HepG2 (cell line): ENCODE data around the gene CYYR1.
"Not testable (repeated sequence)": the region's sequence is repeated elsewhere in the genome, so short reads cannot be mapped to it uniquely, and the experiment has no call there.

Experiments used
- FOSL2 ChIP-seq: sonication (generic); formaldehyde crosslinking; IDR thresholded peaks from 2 replicates; pipeline ENCODE4 v1.4.0; 2020; ENCODE audit warnings: missing genetic modification reagents
- GABPA ChIP-seq, 2 experiments: IDR thresholded peaks; 2 replicates each; pipeline ENCODE4 v1.6.1; 2011 to 2016; ENCODE audit warnings: low read depth in 2 of 2, low read length in 1 of 2, missing biosample characterization in 1 of 2, missing genetic modification characterization in 1 of 2
- HIC2 ChIP-seq: sonication (generic); formaldehyde crosslinking; IDR thresholded peaks from 2 replicates; pipeline ENCODE4 v1.9.0; 2022; ENCODE audit warnings: low read depth, missing genetic modification reagents
- PBX2 ChIP-seq: IDR thresholded peaks from 2 replicates; pipeline ENCODE4 v1.6.1; 2016; ENCODE audit warnings: control low read depth
- POLR2G ChIP-seq: fragments of 200-400 bp; formaldehyde crosslinking; IDR thresholded peaks from 2 replicates; pipeline ENCODE4 v1.6.1; 2018; ENCODE audit warnings: mild to moderate bottlenecking, low read depth, low read length, moderate library complexity
- TAF1 ChIP-seq: sonication (generic); formaldehyde crosslinking; IDR thresholded peaks from 2 replicates; pipeline ENCODE4 v1.4.0; 2020; ENCODE audit warnings: missing genetic modification reagents
- ZNF331 ChIP-seq: sonication (generic); formaldehyde crosslinking; IDR thresholded peaks from 2 replicates; pipeline ENCODE4 v1.4.0; 2020; ENCODE audit warnings: missing genetic modification reagents
- ZNF567 ChIP-seq: sonication (generic); formaldehyde crosslinking; IDR thresholded peaks from 2 replicates; pipeline ENCODE4 v1.8.1; 2023; ENCODE audit warnings: mild to moderate bottlenecking, missing genetic modification reagents, borderline replicate concordance
- ZSCAN22 ChIP-seq: sonication (generic); formaldehyde crosslinking; IDR thresholded peaks from 2 replicates; pipeline ENCODE4 v1.4.0; 2020; ENCODE audit warnings: mild to moderate bottlenecking, missing genetic modification reagents

GRCh38 chr21:26458854-26459253 lies 114.2 kb downstream of the CYYR1 start:
- not testable (repeated sequence) for TF ChIP-seq TAF1 (CRISPR knock-in tag); FOSL2 (CRISPR knock-in tag); ZSCAN22 (CRISPR knock-in tag); ZNF331; PBX2 (CRISPR knock-in tag); POLR2G; GABPA (IDR thresholded peaks at IDR 0.05; ENCODE audit: low read depth, low read length); GABPA (CRISPR knock-in tag; IDR thresholded peaks at IDR 0.05; ENCODE audit: low read depth); ZNF567 (CRISPR knock-in tag); HIC2
